ENCODE measurements around the gene DNM2.
"Not testable (repeated sequence)": the region's sequence is repeated elsewhere in the genome, so short reads cannot be mapped to it uniquely, and the experiment has no call there.

DNM2 gene

GRCh38 chr19:10725415-10725814 is 7.5 kb downstream of the DNM2 start:
- no peak for DNase-seq (ENCODE audit: low spot score)

- no peak for DNase-seq (ENCODE audit: low spot score)
These were observed 8.4 kb downstream of the DNM2 start for GRCh38 chr19:10726268-10726667.

GRCh38 chr19:10727685-10728201 is 9.9 kb downstream of the DNM2 start:
- no peak for DNase-seq (ENCODE audit: low spot score)

GRCh38 chr19:10729411-10729810 is 11.5 kb downstream of the DNM2 start:
- DNase-seq (ENCODE audit: low spot score): no peak

GRCh38 chr19:10730932-10731331 is 13.1 kb downstream of the DNM2 start:
- DNase-seq (ENCODE audit: low spot score): no peak

GRCh38 chr19:10735741-10736140 is 17.9 kb downstream of the DNM2 start:
- DNase-seq (ENCODE audit: low spot score): no peak

GRCh38 chr19:10736189-10736588 is 18.3 kb downstream of the DNM2 start:
- DNase-seq (ENCODE audit: low spot score): no peak

- no peak for DNase-seq (ENCODE audit: low spot score)
These were observed 19.2 kb downstream of the DNM2 start for GRCh38 chr19:10736916-10737551.

GRCh38 chr19:10737722-10738121 is 19.8 kb downstream of the DNM2 start:
- no peak for DNase-seq (ENCODE audit: low spot score)

GRCh38 chr19:10740798-10741197 is 22.9 kb downstream of the DNM2 start:
- no peak for DNase-seq (ENCODE audit: low spot score)

- no peak for DNase-seq (ENCODE audit: low spot score)
These were observed 24.6 kb downstream of the DNM2 start for GRCh38 chr19:10742476-10742875.

GRCh38 chr19:10744253-10744798 is 26.4 kb downstream of the DNM2 start:
- DNase-seq (ENCODE audit: low spot score): no peak

- no peak for DNase-seq (ENCODE audit: low spot score)
These were observed 27.0 kb downstream of the DNM2 start for GRCh38 chr19:10744801-10745293.

- DNase-seq (ENCODE audit: low spot score): not testable (repeated sequence)
These were observed 28.6 kb downstream of the DNM2 start for GRCh38 chr19:10746437-10746836.

- DNase-seq (ENCODE audit: low spot score): no peak
These were observed 29.4 kb downstream of the DNM2 start for GRCh38 chr19:10747271-10747670.

GRCh38 chr19:10747674-10748073 is 29.8 kb downstream of the DNM2 start:
- DNase-seq (ENCODE audit: low spot score): no peak

- DNase-seq (ENCODE audit: low spot score): no peak
These were observed 30.5 kb downstream of the DNM2 start for GRCh38 chr19:10748195-10748926.

GRCh38 chr19:10748927-10749434 is 31.1 kb downstream of the DNM2 start:
- DNase-seq (ENCODE audit: low spot score): no peak

GRCh38 chr19:10749435-10750384 is 31.8 kb downstream of the DNM2 start:
- DNase-seq (ENCODE audit: low spot score): no peak

- no peak for DNase-seq (ENCODE audit: low spot score)
These were observed 33.5 kb downstream of the DNM2 start for GRCh38 chr19:10751109-10751953.

All from CD4-positive, alpha-beta T cell treated with Interleukin-15 for 4 hours (primary cell).